GM12865 (cell line): ENCODE measurements around the gene DUSP9.
A peak's percentile ranks its signal among the peaks of the same experiment; 100 is the strongest.

ENCODE experiments used
- DNase-seq: peaks from one replicate; pipeline ENCODE4 v3.0.0; 2010; ENCODE audit warnings: low read depth
- H3K4me3 ChIP-seq: 2 replicates; pipeline ENCODE4 v1.5.1; 2011; ENCODE audit warnings: mild to moderate bottlenecking, low read depth, low read length, control low read depth
- CTCF ChIP-seq: IDR thresholded peaks from 2 replicates; pipeline ENCODE4 v1.5.1; 2011; ENCODE audit warnings: low read length, control low read depth, low read depth, inconsistent platforms; ENCODE audit not compliant: insufficient read depth; ENCODE audit errors: missing control alignments

DUSP9 gene

DNA sequence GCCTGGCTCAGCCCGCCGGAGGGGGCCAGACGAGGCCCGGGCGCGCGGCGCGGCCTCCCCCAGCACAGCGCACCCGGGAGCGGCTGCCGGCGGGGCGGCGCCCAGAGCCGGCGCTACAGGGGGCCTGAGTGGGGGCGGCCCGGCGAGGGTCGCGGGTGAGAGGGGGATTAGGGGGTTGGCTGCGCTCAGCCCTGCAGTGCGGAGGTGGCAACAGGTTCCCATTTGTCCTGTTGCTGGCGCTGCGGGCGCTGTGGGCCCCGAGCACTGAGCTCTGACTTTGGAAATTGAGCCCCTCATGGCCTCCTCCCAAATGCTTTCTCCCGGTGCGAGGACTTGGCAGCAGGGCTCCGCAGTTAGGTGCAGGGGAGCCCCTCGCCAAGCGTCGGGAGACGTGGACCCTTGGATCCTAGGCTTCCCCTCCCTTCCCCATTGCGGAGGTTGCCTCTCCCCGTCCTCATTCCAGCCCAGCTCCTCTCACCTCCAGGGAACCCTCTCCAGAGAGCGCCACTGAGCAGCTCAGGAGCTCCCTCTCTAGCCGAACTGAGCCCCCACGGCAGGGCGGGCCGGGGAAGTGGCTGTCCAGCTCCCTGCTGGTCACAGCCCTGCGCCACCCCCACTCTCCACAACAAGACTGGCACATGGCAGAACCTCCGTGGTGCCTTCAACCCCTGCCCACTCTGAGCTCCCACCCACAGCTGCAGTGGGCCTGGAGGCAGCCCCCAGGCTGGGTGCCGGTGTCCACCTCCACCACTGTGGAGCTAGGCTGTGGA lies 2.5 kb upstream of the DUSP9 start:
- no peak overlapping the region for H3K4me3 ChIP-seq
- no peak for DNase-seq
- no peak for TF ChIP-seq CTCF

DNA sequence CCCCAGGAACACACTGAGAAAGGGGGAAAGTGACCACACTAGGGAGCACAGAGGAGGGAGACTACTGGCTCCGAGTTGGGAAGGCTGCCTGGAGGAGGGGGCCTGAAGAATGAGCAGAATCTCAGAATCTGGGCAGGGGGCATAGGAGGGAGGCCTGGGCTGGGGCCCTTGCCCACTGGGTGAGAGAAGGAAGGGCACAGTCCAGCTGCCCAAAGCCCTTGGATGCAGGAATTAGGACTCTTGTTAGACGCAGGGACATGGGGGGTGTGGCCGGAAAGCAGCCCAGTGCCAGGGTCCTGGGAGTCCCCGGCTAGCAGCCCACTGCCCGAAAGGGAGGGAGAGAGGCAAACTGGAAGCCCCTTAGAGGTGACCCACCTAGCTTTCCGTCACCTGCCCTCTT lies 1.9 kb upstream of the DUSP9 start:
- TF ChIP-seq CTCF: no peak
- DNase-seq: no peak
- no peak overlapping the region for H3K4me3 ChIP-seq

GRCh38 chrX:153645921-153646488 lies 998 bp upstream of the DUSP9 start:
- no peak overlapping the region for H3K4me3 ChIP-seq
- no peak for TF ChIP-seq CTCF
- DNase-seq: no peak

DNA sequence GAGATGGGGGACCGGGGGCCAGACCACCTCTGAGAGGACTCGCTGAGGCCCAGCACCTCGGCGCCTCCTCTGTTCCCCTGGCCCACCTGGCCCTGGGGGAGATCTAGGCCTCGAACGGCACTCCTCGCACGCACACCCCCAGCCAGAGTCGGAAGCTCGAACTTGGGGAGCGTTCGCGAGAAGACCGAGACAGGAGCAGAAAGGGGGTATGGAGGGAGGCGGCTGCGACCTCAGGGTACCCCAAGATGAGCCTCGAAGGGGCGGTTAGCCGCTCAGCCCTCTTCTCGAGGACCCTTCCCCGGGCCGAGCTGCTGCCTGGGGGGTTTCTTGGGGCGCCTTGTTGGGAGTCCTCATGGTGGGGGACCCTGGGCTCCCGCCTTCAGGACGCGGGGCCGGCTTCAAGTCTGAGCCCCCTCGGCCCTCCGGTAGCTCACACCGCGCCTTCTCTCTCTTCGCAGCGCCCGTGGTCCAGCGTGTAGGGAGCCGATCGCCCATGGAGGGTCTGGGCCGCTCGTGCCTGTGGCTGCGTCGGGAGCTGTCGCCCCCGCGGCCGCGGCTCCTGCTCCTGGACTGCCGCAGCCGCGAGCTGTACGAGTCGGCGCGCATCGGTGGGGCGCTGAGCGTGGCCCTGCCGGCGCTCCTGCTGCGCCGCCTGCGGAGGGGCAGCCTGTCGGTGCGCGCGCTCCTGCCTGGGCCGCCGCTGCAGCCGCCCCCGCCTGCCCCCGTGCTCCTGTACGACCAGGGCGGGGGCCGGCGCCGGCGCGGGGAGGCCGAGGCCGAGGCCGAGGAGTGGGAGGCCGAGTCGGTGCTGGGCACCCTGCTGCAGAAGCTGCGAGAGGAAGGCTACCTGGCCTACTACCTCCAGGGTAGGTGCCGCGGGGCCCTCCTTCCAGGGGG lies 706 bp downstream of the DUSP9 start:
- H3K4me3 ChIP-seq: no peak overlapping the region
- DNase-seq: no peak
- TF ChIP-seq CTCF: no peak

DNA sequence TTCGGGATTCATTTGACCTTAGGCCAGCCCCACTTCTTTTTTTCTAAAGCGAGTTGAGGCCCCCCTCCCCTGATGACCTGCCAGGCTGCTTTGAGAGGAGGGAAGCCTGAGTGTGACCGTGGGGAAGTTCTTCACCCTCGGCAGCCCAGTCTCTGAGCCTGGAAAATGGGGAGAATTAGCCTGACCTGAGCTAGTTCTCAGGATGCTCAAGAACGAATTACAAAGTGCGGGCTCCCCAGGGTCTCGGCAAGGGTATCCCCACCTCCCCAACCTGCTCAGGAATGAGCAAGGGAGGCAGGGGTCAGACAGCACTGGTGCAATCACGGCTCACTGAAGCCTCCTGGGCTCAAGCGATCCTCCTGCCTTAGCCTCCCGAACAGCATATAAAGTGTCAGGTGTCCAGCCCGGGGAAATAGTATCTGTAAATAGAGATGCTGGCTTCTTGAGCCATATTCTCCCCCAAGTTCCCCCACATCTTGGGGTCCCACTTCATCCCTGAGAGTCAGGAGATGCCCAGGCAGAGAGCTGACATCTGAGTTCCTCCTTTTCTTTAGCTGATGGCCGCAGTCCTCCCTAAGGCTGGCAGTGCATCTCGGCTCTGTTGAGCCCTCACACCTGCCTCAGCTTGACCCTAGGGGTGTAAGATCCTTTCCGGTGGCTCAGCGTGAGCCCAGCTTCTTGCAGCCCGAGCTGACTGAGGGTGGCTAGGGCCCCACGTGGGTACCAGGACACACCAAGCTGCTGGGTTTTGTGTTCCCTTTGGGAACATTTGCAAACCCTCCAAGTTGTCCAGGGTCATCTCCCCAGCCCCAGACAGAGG lies 1.6 kb downstream of the DUSP9 start:
- no peak for DNase-seq
- no peak for TF ChIP-seq CTCF
- no peak overlapping the region for H3K4me3 ChIP-seq

DNA sequence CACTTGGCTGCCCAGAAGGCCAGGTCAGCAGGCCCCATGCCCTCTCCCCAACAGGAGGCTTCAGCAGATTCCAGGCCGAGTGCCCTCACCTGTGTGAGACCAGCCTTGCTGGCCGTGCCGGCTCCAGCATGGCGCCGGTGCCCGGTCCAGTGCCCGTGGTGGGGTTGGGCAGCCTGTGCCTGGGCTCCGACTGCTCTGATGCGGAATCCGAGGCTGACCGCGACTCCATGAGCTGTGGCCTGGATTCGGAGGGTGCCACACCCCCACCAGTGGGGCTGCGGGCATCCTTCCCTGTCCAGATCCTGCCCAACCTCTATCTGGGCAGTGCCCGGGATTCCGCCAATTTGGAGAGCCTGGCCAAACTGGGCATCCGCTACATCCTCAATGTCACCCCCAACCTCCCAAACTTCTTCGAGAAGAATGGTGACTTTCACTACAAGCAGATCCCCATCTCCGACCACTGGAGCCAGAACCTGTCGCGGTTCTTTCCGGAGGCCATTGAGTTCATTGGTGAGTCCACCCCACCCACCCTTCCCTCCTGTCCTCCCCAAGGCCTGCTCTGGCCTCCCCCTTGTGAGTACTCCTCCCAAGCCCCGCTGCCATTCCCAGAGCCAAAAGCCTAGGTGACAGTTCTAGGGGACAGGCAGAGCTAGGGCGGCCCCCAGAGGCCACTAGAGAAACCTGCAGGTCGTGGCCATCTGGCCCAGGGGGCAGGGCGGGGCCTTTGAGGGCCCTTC lies 2.3 kb downstream of the DUSP9 start:
- no peak overlapping the region for H3K4me3 ChIP-seq
- TF ChIP-seq CTCF: peak; percentile 50
- peak; percentile 39 for DNase-seq
